IMR-90 (cell line): ENCODE data around the gene H6PD. TPM values are rescaled to one million over a fixed set of nuclear protein-coding genes. Genes with fewer than 3 reads are reported as not detected.

Experiments
- ATAC-seq: fragments of 200-7000 bp; cut with Tn5 transposase; 2 replicates; pipeline ENCODE4 v1.9.1; 2020; ENCODE audit warnings: low read depth, mild to moderate bottlenecking, moderate library complexity
- BruUV-seq: library from RNA; stranded (reverse); fragments of 400-500 nt; replicated peaks from 2 replicates; lab custom pipeline; 2021; lab: Mats Ljungman, UMichigan
- CTCF ChIA-PET: fragments of 300-600 bp; formaldehyde crosslinking; extraction: SDS; loops from one replicate; lab custom pipeline; 2021; ENCODE audit warnings: antibody characterized with exemption; lab: Yijun Ruan, JAX
- POLR2A ChIA-PET: fragments of 300-600 bp; sonication (Branson Sonifier 250); formaldehyde crosslinking; loops from one replicate; lab custom pipeline; 2022; ENCODE audit warnings: antibody characterized with exemption; ENCODE audit not compliant: unreplicated experiment; lab: Charles Lee
- DNase-seq: peaks from one replicate; pipeline ENCODE4 v3.0.0; 2013
- H2AFZ ChIP-seq: replicated peaks from 2 replicates; pipeline ENCODE3; 2013; ENCODE audit warnings: low read length, mild to moderate bottlenecking; ENCODE audit not compliant: poor library complexity
- H2AK5ac ChIP-seq: 2 replicates; pipeline ENCODE4 v1.6.1; 2013; ENCODE audit warnings: low read depth, low read length, inconsistent platforms
- H2AK9ac ChIP-seq: replicated peaks from 2 replicates; pipeline ENCODE3; 2013; ENCODE audit warnings: mild to moderate bottlenecking, low read depth, low read length, moderate library complexity; ENCODE audit not compliant: poor library complexity
- H2BK120ac ChIP-seq: 2 replicates; pipeline ENCODE4 v1.6.1; 2013; ENCODE audit warnings: low read depth, low read length, inconsistent platforms
- H2BK15ac ChIP-seq: 3 replicates; pipeline ENCODE4 v1.6.1; 2013; ENCODE audit warnings: low read depth, low read length, inconsistent platforms
- H2BK20ac ChIP-seq: 2 replicates; pipeline ENCODE4 v1.6.1; 2013; ENCODE audit warnings: low read depth, mild to moderate bottlenecking, inconsistent platforms, low read length, moderate library complexity
- H2BK5ac ChIP-seq: 2 replicates; pipeline ENCODE4 v1.6.1; 2013; ENCODE audit warnings: mild to moderate bottlenecking, low read depth, low read length, inconsistent platforms; ENCODE audit not compliant: poor library complexity, severe bottlenecking
- H3K14ac ChIP-seq: replicated peaks from 2 replicates; pipeline ENCODE4 v1.6.1; 2013; ENCODE audit warnings: low read depth, low read length, inconsistent platforms
- H3K18ac ChIP-seq: 2 replicates; pipeline ENCODE4 v1.6.1; 2013; ENCODE audit warnings: low read depth, low read length, control low read depth
- H3K23ac ChIP-seq: 2 replicates; pipeline ENCODE4 v1.6.1; 2013; ENCODE audit warnings: low read depth, low read length, inconsistent platforms
- H3K27ac ChIP-seq: 2 replicates; pipeline ENCODE4 v1.5.1; 2013; ENCODE audit warnings: mild to moderate bottlenecking, control low read depth, low read length; ENCODE audit not compliant: insufficient read depth
- H3K27me3 ChIP-seq: 2 replicates; pipeline ENCODE4 v1.6.1; 2013; ENCODE audit warnings: low read length; ENCODE audit not compliant: control insufficient read depth, insufficient read depth
- H3K36me3 ChIP-seq: 2 replicates; pipeline ENCODE4 v1.6.1; 2013; ENCODE audit warnings: low read length, mixed read lengths; ENCODE audit not compliant: control insufficient read depth, insufficient read depth
- H3K4ac ChIP-seq: 2 replicates; pipeline ENCODE4 v1.6.1; 2013; ENCODE audit warnings: low read depth, low read length, inconsistent platforms
- H3K4me1 ChIP-seq: 2 replicates; pipeline ENCODE4 v1.6.1; 2013; ENCODE audit warnings: low read length, mixed read lengths; ENCODE audit not compliant: control insufficient read depth, insufficient read depth
- H3K4me2 ChIP-seq: 2 replicates; pipeline ENCODE4 v1.6.1; 2013; ENCODE audit warnings: low read depth, mild to moderate bottlenecking, control low read depth, low read length, moderate library complexity
- H3K4me3 ChIP-seq: 2 replicates; pipeline ENCODE4 v1.5.1; 2013; ENCODE audit warnings: low read depth, mild to moderate bottlenecking, control low read depth, low read length, moderate library complexity; ENCODE audit not compliant: insufficient read depth
- H3K56ac ChIP-seq: 2 replicates; pipeline ENCODE4 v1.6.1; 2013; ENCODE audit warnings: low read length, inconsistent platforms; ENCODE audit not compliant: insufficient read depth; ENCODE audit errors: extremely low read depth
- H3K79me1 ChIP-seq, 2 experiments: 2 replicates each; pipeline ENCODE4 v1.6.1; 2013; ENCODE audit warnings: low read length in 2 of 2, inconsistent platforms in 1 of 2, low read depth in 1 of 2
- H3K9ac ChIP-seq: 2 replicates; pipeline ENCODE4 v1.6.1; 2013; ENCODE audit warnings: low read depth, low read length, control low read depth
- H3K9me1 ChIP-seq: 2 replicates; pipeline ENCODE4 v1.6.1; 2013; ENCODE audit warnings: low read length, inconsistent platforms; ENCODE audit not compliant: insufficient read depth
- H3K9me3 ChIP-seq: 2 replicates; pipeline ENCODE4 v1.6.1; 2013; ENCODE audit warnings: low read length; ENCODE audit not compliant: control insufficient read depth, insufficient read depth
- H4K20me1 ChIP-seq: 2 replicates; pipeline ENCODE4 v1.6.1; 2013; ENCODE audit warnings: low read length, inconsistent platforms; ENCODE audit not compliant: insufficient read depth
- H4K5ac ChIP-seq: 2 replicates; pipeline ENCODE4 v1.6.1; 2013; ENCODE audit warnings: mild to moderate bottlenecking, low read depth, low read length, control low read depth
- H4K8ac ChIP-seq, 2 experiments: 2 replicates each; pipeline ENCODE4 v1.6.1; 2013; ENCODE audit warnings: low read depth in 2 of 2, low read length in 2 of 2, control low read depth in 1 of 2, inconsistent platforms in 1 of 2
- H4K91ac ChIP-seq: 2 replicates; pipeline ENCODE4 v1.6.1; 2013; ENCODE audit warnings: low read depth, low read length, inconsistent platforms; ENCODE audit not compliant: insufficient read depth
- BHLHE40 ChIP-seq: fragments of 150-350 bp; IDR thresholded peaks from 2 replicates; pipeline ENCODE4 v1.6.1; 2016; ENCODE audit warnings: mild to moderate bottlenecking, low read depth, low read length
- CEBPB ChIP-seq: IDR thresholded peaks from 2 replicates; pipeline ENCODE4 v1.6.1; 2012; ENCODE audit warnings: low read depth, low read length, improper control_type of control experiment
- CHD1 ChIP-seq: IDR thresholded peaks from 2 replicates; pipeline ENCODE4 v1.6.1; 2012; ENCODE audit warnings: low read depth, low read length, improper control_type of control experiment
- FOS ChIP-seq: fragments of 150-350 bp; IDR thresholded peaks from 2 replicates; pipeline ENCODE4 v1.6.1; 2016; ENCODE audit warnings: low read depth, low read length
- MAFK ChIP-seq: IDR thresholded peaks from 2 replicates; pipeline ENCODE4 v1.6.1; 2012; ENCODE audit warnings: low read depth, low read length, improper control_type of control experiment
- MAZ ChIP-seq: IDR thresholded peaks from 2 replicates; pipeline ENCODE4 v1.6.1; 2012; ENCODE audit warnings: low read depth, mild to moderate bottlenecking, low read length, improper control_type of control experiment, moderate library complexity, borderline replicate concordance
- MXI1 ChIP-seq: IDR thresholded peaks from 2 replicates; pipeline ENCODE4 v1.6.1; 2012; ENCODE audit warnings: low read depth, mild to moderate bottlenecking, low read length, moderate library complexity, borderline replicate concordance
- NFE2L2 ChIP-seq: fragments of 150-350 bp; IDR thresholded peaks from 2 replicates; pipeline ENCODE4 v1.6.1; 2016; ENCODE audit warnings: low read depth, mild to moderate bottlenecking, low read length
- POLR2A ChIP-seq: IDR thresholded peaks from 2 replicates; pipeline ENCODE4 v1.6.1; 2012; ENCODE audit warnings: mild to moderate bottlenecking, low read depth, low read length
- RAD21 ChIP-seq: IDR thresholded peaks from 2 replicates; pipeline ENCODE4 v1.6.1; 2012; ENCODE audit warnings: low read length, improper control_type of control experiment
- RCOR1 ChIP-seq: IDR thresholded peaks from 2 replicates; pipeline ENCODE4 v1.6.1; 2012; ENCODE audit warnings: mild to moderate bottlenecking, low read length, improper control_type of control experiment; ENCODE audit not compliant: insufficient replicate concordance
- RFX5 ChIP-seq: IDR thresholded peaks from 2 replicates; pipeline ENCODE4 v1.8.0; 2012; ENCODE audit warnings: low read depth, mild to moderate bottlenecking, low read length, moderate library complexity
- SMC3 ChIP-seq: fragments of 150-350 bp; IDR thresholded peaks from 2 replicates; pipeline ENCODE4 v1.6.1; 2016; ENCODE audit warnings: low read depth, mild to moderate bottlenecking, antibody characterized with exemption, low read length, moderate library complexity
- USF2 ChIP-seq: fragments of 150-350 bp; IDR thresholded peaks from 2 replicates; pipeline ENCODE4 v1.6.1; 2017; ENCODE audit warnings: mild to moderate bottlenecking, antibody characterized with exemption, low read length, low read depth
- WGBS, 2 experiments: methylation state at CpG; one replicate each; pipeline versions ENCODE4 v1.1.5 to v1.1.7; 2013; ENCODE audit warnings: missing lambda C conversion rate in 2 of 2; ENCODE audit not compliant: insufficient read length in 1 of 2; ENCODE audit errors: extremely low coverage in 2 of 2; 5-methylcytosine and 5-hydroxymethylcytosine counted together
- dilution Hi-C: fragments of 300-500 bp; cut with HindIII; formaldehyde crosslinking; loops from one replicate; pipeline ENCODE4 v1.14.3; 2018; ENCODE audit warnings: low sequenced_read_pairs; ENCODE audit not compliant: unreplicated experiment
- in situ Hi-C: fragments of 300-500 bp; cut with MboI; formaldehyde crosslinking; loops from 3 replicates; pipeline ENCODE4 v1.14.3; 2019; ENCODE audit warnings: low sequenced_read_pairs, inconsistent platforms, mixed read lengths
- intact Hi-C: fragments of 100-400 bp; cut with micrococcal nuclease; formaldehyde crosslinking; loops from 2 replicates; pipeline ENCODE4 v1.10.0; 2022
- polyA plus RNA-seq, 3 experiments: library from polyadenylated mRNA; depleted of rRNA; stranded (reverse); fragments of >200 nt; gene quantifications; 2 replicates each; pipeline ENCODE4 v1.2.3, GENCODE V29; 2012; ENCODE audit warnings: low replicate concordance in 1 of 3
- total RNA-seq: library from RNA; depleted of rRNA; stranded (reverse); fragments of >200 nt; gene quantifications from 2 replicates; pipeline ENCODE4 v1.2.3, GENCODE V29; 2012
- TF ChIP-seq, protein P1 (sequence below): conservative IDR thresholded peaks from 2 replicates; pipeline ENCODE4 v1.5.1; 2012; ENCODE audit warnings: mild to moderate bottlenecking, low read depth, low read length, improper control_type of control experiment
- TF ChIP-seq, protein P2 (sequence below): fragments of 150-350 bp; IDR thresholded peaks from 2 replicates; pipeline ENCODE4 v1.6.1; 2016; ENCODE audit warnings: low read depth, mild to moderate bottlenecking, low read length, moderate library complexity, borderline replicate concordance

H6PD gene
- total and polyA plus RNA-seq, 2 of the 4 experiments (the other 2 are of a cell fraction) = 9.3 to 22.1 TPM

DNA sequence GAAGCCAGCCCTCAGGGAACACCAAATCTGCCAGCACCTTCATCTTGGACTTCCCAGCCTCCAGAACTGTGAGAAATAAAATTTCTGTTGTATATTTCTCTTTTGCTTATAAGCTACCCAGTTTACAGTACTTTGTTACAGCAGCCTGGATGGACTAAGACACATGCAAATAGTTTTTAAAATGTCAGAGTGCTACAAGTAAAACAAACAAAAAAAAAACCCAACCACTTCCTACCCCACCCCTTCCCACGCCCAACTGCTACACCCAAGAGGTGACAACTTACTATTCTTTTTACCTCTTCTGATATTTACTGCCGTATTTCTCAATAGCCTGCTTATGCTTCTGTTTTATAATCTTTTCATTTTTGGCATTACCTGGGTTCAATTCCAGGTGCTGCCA lies 49.5 kb downstream of the H6PD start:
- peaks cover 2% of the 10 kb centered on the region; the same call in 1 of the 2 replicates for H3K9me3 ChIP-seq
- in situ Hi-C loops = loop anchor here (10.0 kb wide), 1 partner anchor 171 kb away; no protein-coding TSS in a partner anchor
- no peaks in the 10 kb centered on the region; the same call in 1 of the 2 replicates for H4K20me1 ChIP-seq

More for the DNA sequence above, 49.5 kb downstream of the H6PD start:
- Histone ChIP-seq H2AFZ (no peak overlapping the region), H3K4me2 (no peak overlapping the region), H3K27ac (no peak overlapping the region), H3K27me3 (no peaks in the 10 kb centered on the region), H3K4ac (no peak overlapping the region), H2AK9ac (no peak overlapping the region), H3K9me1 (peaks cover 22% of the 10 kb centered on the region), H3K56ac (no peak overlapping the region), H4K91ac (no peak overlapping the region), H2BK15ac (no peak overlapping the region), H4K8ac (no peak overlapping the region), H2BK20ac (no peak overlapping the region), H2AK5ac (no peak overlapping the region), H2BK5ac (no peak overlapping the region), H3K14ac (no peak overlapping the region), H3K4me1 (peaks cover 30% of the 10 kb centered on the region), H3K9ac (no peak overlapping the region), H3K36me3 (no peaks in the 10 kb centered on the region), H3K18ac (no peak overlapping the region), H3K23ac (no peak overlapping the region), H3K79me1 (peaks cover 0 to 5% of the 10 kb centered on the region in 2 experiments; a peak in 2 of 4 replicates), H2BK120ac (no peak overlapping the region), H4K5ac (no peak overlapping the region), H3K4me3 (no peak overlapping the region)
- DNase-seq (no peak), ATAC-seq (no peak)
- WGBS, 2 experiments = 100% methylated on average over 1 of the region's 2 CpGs; no CpG with 5 or more reads in 1 of the 2 experiments
- dilution Hi-C loops (no loop called here), intact Hi-C loops (no loop called here)
- TF ChIP-seq USF2 (no peak), SMC3 (no peak), CEBPB (no peak), BHLHE40 (no peak), NFE2L2 (no peak), FOS (no peak), RAD21 (no peak), CHD1 (no peak), RCOR1 (no peak), POLR2A (no peak), RFX5 (no peak), MAFK (no peak), MXI1 (no peak), MAZ (no peak)
- TF ChIP-seq, protein P1, sequence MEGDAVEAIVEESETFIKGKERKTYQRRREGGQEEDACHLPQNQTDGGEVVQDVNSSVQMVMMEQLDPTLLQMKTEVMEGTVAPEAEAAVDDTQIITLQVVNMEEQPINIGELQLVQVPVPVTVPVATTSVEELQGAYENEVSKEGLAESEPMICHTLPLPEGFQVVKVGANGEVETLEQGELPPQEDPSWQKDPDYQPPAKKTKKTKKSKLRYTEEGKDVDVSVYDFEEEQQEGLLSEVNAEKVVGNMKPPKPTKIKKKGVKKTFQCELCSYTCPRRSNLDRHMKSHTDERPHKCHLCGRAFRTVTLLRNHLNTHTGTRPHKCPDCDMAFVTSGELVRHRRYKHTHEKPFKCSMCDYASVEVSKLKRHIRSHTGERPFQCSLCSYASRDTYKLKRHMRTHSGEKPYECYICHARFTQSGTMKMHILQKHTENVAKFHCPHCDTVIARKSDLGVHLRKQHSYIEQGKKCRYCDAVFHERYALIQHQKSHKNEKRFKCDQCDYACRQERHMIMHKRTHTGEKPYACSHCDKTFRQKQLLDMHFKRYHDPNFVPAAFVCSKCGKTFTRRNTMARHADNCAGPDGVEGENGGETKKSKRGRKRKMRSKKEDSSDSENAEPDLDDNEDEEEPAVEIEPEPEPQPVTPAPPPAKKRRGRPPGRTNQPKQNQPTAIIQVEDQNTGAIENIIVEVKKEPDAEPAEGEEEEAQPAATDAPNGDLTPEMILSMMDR = no peak
- TF ChIP-seq, protein P2, sequence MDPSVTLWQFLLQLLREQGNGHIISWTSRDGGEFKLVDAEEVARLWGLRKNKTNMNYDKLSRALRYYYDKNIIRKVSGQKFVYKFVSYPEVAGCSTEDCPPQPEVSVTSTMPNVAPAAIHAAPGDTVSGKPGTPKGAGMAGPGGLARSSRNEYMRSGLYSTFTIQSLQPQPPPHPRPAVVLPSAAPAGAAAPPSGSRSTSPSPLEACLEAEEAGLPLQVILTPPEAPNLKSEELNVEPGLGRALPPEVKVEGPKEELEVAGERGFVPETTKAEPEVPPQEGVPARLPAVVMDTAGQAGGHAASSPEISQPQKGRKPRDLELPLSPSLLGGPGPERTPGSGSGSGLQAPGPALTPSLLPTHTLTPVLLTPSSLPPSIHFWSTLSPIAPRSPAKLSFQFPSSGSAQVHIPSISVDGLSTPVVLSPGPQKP = no peak
- POLR2A ChIA-PET = no interaction called here
- CTCF ChIA-PET = interaction anchor here (0.8 kb wide), 1 partner anchor 207 kb away, joined by 3 read pairs; no protein-coding TSS in a partner anchor
- no TSS peak for BruUV-seq
